ENCODE data around the gene BMPR2.

- TF ChIP-seq YY1 (IDR thresholded peaks at IDR 0.05; ENCODE audit: insufficient read depth, insufficient read length) = no peak
- no peak for TF ChIP-seq SUZ12 (IDR thresholded peaks at IDR 0.05; ENCODE audit: extremely low read depth, insufficient read depth, insufficient read length)
- TF ChIP-seq ZNF274 (IDR thresholded peaks at IDR 0.05; ENCODE audit: low read depth, low read length) = no peak
These were observed 1.2 kb downstream of the BMPR2 start for GRCh38 chr2:202377207-202377761.
